GM12878 (cell line): ENCODE data around the gene AATF. TPM values are rescaled to one million over a fixed set of nuclear protein-coding genes. Genes with fewer than 3 reads are reported as not detected.

ENCODE experiments used
- BACH1 ChIP-seq: fragments of 450-650 bp; IDR thresholded peaks from 2 replicates; pipeline ENCODE4 v1.6.1; 2017; ENCODE audit warnings: mild to moderate bottlenecking, borderline replicate concordance
- BRCA1 ChIP-seq: IDR thresholded peaks from 2 replicates; pipeline ENCODE4 v1.6.1; 2011; ENCODE audit warnings: low read depth, low read length, improper control_type of control experiment
- CEBPB ChIP-seq, 2 experiments: fragments of 150-350 bp in 1 of 2; IDR thresholded peaks; 2 replicates each; pipeline ENCODE4 v1.6.1; 2012 to 2014; ENCODE audit warnings: low read depth in 2 of 2, low read length in 2 of 2, borderline replicate concordance in 1 of 2, inconsistent platforms in 1 of 2
- EGR1 ChIP-seq, 2 experiments: IDR thresholded peaks; 1 replicate in 1 of 2; 2 replicates in 1 of 2; pipeline ENCODE4 v1.6.1; 2011 to 2012; ENCODE audit warnings: low read depth in 2 of 2, low read length in 2 of 2, borderline replicate concordance in 1 of 2, mild to moderate bottlenecking in 1 of 2, moderate library complexity in 1 of 2
- ETV6 ChIP-seq, 2 experiments: fragments of 450-650 bp in 1 of 2; IDR thresholded peaks in 1 of 2; conservative IDR thresholded peaks in 1 of 2; 2 replicates each; pipeline ENCODE4 v1.6.1; 2014; ENCODE audit warnings: antibody characterized with exemption in 1 of 2, borderline replicate concordance in 1 of 2, low read depth in 1 of 2, mild to moderate bottlenecking in 1 of 2, moderate library complexity in 1 of 2
- FOS ChIP-seq: IDR thresholded peaks from 3 replicates; pipeline ENCODE4 v1.6.1; 2011; ENCODE audit warnings: borderline replicate concordance; ENCODE audit not compliant: insufficient read length; ENCODE audit errors: extremely low read depth
- FOXK2 ChIP-seq: fragments of 450-650 bp; IDR thresholded peaks from 2 replicates; pipeline ENCODE4 v1.6.1; 2017; ENCODE audit warnings: mild to moderate bottlenecking, moderate library complexity
- GABPA ChIP-seq: IDR thresholded peaks from 2 replicates; pipeline ENCODE4 v1.6.1; 2014; ENCODE audit warnings: antibody characterized with exemption, low read depth, mild to moderate bottlenecking, inconsistent platforms
- HCFC1 ChIP-seq: fragments of 150-350 bp; IDR thresholded peaks from 2 replicates; pipeline ENCODE4 v1.6.1; 2014; ENCODE audit warnings: low read length
- IKZF1 ChIP-seq: fragments of 450-650 bp; conservative IDR thresholded peaks from 2 replicates; pipeline ENCODE4 v1.6.1; 2017; ENCODE audit warnings: antibody characterized with exemption, mild to moderate bottlenecking
- JUNB ChIP-seq: IDR thresholded peaks from 2 replicates; pipeline ENCODE4 v1.6.1; 2016; ENCODE audit warnings: antibody characterized with exemption, mild to moderate bottlenecking
- KAT2A ChIP-seq: conservative IDR thresholded peaks from 2 replicates; pipeline ENCODE4 v1.6.1; 2011; ENCODE audit warnings: low read depth, low read length; ENCODE audit not compliant: control insufficient read depth
- LARP7 ChIP-seq: fragments of 450-650 bp; IDR thresholded peaks from 2 replicates; pipeline ENCODE4 v1.6.1; 2017; ENCODE audit warnings: mild to moderate bottlenecking
- NFXL1 ChIP-seq: fragments of 450-650 bp; IDR thresholded peaks from 2 replicates; pipeline ENCODE4 v1.6.1; 2017; ENCODE audit warnings: antibody characterized with exemption, mild to moderate bottlenecking, borderline replicate concordance
- PBX3 ChIP-seq: IDR thresholded peaks from 2 replicates; pipeline ENCODE4 v1.6.1; 2011; ENCODE audit warnings: mild to moderate bottlenecking, low read depth, low read length, moderate library complexity; ENCODE audit not compliant: insufficient replicate concordance
- POLR2AphosphoS2 ChIP-seq: IDR thresholded peaks from 2 replicates; pipeline ENCODE4 v1.6.1; 2011; ENCODE audit warnings: low read depth, mild to moderate bottlenecking, low read length, improper control_type of control experiment, moderate library complexity
- RBBP5 ChIP-seq: fragments of 200-600 bp; sonication (generic); conservative IDR thresholded peaks from 2 replicates; pipeline ENCODE4 v1.6.1; 2016
- SIX5 ChIP-seq: IDR thresholded peaks from 2 replicates; pipeline ENCODE4 v1.6.1; 2011; ENCODE audit warnings: mild to moderate bottlenecking, low read depth, low read length, moderate library complexity; ENCODE audit not compliant: severe bottlenecking
- SMAD5 ChIP-seq: IDR thresholded peaks from 2 replicates; pipeline ENCODE4 v1.6.1; 2016; ENCODE audit warnings: antibody characterized with exemption, low read depth
- SREBF1 ChIP-seq: IDR thresholded peaks from 2 replicates; pipeline ENCODE4 v1.6.1; 2012; ENCODE audit warnings: mild to moderate bottlenecking, low read length
- SREBF2 ChIP-seq: IDR thresholded peaks from 2 replicates; pipeline ENCODE4 v1.6.1; 2012; ENCODE audit warnings: mild to moderate bottlenecking, low read length
- SUZ12 ChIP-seq: fragments of 200-600 bp; sonication (generic); IDR thresholded peaks from one replicate; pipeline ENCODE4 v1.6.1; 2018; ENCODE audit warnings: antibody characterized with exemption, mild to moderate bottlenecking; ENCODE audit not compliant: unreplicated experiment
- TAF1 ChIP-seq: IDR thresholded peaks from 2 replicates; pipeline ENCODE4 v1.6.1; 2011; ENCODE audit warnings: mild to moderate bottlenecking, low read depth, low read length, borderline replicate concordance
- TCF3 ChIP-seq: IDR thresholded peaks from 2 replicates; pipeline ENCODE4 v1.6.1; 2012; ENCODE audit warnings: low read depth, mild to moderate bottlenecking, low read length, borderline replicate concordance; ENCODE audit not compliant: insufficient read depth
- ZBED1 ChIP-seq: IDR thresholded peaks from 2 replicates; pipeline ENCODE4 v1.6.1; 2016; ENCODE audit warnings: borderline replicate concordance
- ZBTB33 ChIP-seq: fragments of 450-650 bp; IDR thresholded peaks from 2 replicates; pipeline ENCODE4 v1.6.1; 2017; ENCODE audit warnings: mild to moderate bottlenecking
- ZNF217 ChIP-seq: fragments of 450-650 bp; IDR thresholded peaks from 2 replicates; pipeline ENCODE4 v1.6.1; 2017; ENCODE audit warnings: antibody characterized with exemption, mild to moderate bottlenecking
- ZZZ3 ChIP-seq: IDR thresholded peaks from 2 replicates; pipeline ENCODE4 v1.6.1; 2011; ENCODE audit warnings: low read depth; ENCODE audit not compliant: control insufficient read depth, insufficient read length
- polyA plus RNA-seq, 11 experiments: library from polyadenylated mRNA; depleted of rRNA in 4 of 11; unstranded in 6 of 11; stranded (reverse) in 5 of 11; fragments of >200 nt; fragmentation: Nextera tagmentation in 4 of 11; fragmentation: Illumina TruSeq in 1 of 11; extraction: Ambion mirVana in 4 of 11; extraction: Trizol in 1 of 11; gene quantifications; 1 replicate in 1 of 11; 2 replicates in 10 of 11; pipeline versions ENCODE4 v1.2.1 to v1.2.3, GENCODE V29; 2011 to 2016; ENCODE audit warnings: inconsistent platforms in 2 of 11, missing spikeins in 2 of 11, low read depth in 1 of 11
- total RNA-seq, 4 experiments: library from RNA; depleted of rRNA in 3 of 4; stranded (reverse); fragments of >200 nt in 3 of 4; fragmentation: Illumina TruSeq in 1 of 4; extraction: Trizol in 1 of 4; gene quantifications; 2 replicates each; pipeline versions ENCODE4 v1.2.1 to v1.2.3, GENCODE V29; 2013 to 2021
- TF ChIP-seq, protein P1 (sequence below): fragments of 450-650 bp; IDR thresholded peaks from 2 replicates; pipeline ENCODE4 v1.6.1; 2017; ENCODE audit warnings: borderline replicate concordance

Gene AATF
- total and polyA plus RNA-seq, 10 of the 15 experiments (the other 5 are each of a cell fraction or from before 2014, with no cell fraction given): 36.8 to 110 (median 77.9) TPM

DNA sequence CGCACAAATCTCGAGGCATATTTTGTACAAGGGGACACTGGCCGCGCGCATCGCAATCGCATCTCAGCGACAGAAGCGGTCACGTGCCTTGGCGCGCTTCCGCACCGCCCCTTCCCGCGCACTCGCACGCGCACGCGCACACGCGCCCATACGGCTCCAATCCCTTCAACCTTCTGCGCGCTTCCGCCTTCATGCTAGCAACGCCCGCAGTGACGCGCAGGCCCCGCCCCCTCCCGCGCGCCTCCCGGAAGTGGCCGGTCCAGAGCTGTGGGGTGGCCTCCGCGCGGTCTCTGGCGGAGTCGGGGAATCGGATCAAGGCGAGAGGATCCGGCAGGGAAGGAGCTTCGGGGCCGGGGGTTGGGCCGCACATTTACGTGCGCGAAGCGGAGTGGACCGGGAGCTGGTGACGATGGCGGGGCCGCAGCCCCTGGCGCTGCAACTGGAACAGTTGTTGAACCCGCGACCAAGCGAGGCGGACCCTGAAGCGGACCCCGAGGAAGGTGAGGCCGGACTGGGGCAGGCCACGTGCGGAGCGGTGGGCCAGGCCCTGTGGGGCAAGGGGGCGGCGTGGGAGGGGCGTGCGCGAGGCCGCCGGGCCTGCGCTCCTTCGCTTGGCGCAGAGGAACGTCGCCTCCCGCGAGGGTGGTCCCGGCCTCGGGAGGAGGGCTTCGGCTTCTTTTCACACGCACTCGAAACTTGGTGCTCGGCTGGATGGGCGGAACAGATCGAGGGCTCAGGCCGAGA is at the start of gene AATF (continued):
- no peak for TF ChIP-seq JUNB
- TF ChIP-seq SMAD5: peak; percentile 80; the same call in 1 of the 2 replicates
- peak; percentile 92 for TF ChIP-seq LARP7
- peak; percentile 42; the same call in 1 of the 2 replicates for TF ChIP-seq HCFC1
- peak; percentile 71; the same call in 1 of the 2 replicates for TF ChIP-seq TAF1
- no peak for TF ChIP-seq ZBTB33
- TF ChIP-seq, protein P1, sequence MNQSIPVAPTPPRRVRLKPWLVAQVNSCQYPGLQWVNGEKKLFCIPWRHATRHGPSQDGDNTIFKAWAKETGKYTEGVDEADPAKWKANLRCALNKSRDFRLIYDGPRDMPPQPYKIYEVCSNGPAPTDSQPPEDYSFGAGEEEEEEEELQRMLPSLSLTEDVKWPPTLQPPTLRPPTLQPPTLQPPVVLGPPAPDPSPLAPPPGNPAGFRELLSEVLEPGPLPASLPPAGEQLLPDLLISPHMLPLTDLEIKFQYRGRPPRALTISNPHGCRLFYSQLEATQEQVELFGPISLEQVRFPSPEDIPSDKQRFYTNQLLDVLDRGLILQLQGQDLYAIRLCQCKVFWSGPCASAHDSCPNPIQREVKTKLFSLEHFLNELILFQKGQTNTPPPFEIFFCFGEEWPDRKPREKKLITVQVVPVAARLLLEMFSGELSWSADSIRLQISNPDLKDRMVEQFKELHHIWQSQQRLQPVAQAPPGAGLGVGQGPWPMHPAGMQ: no peak
- no peak for TF ChIP-seq PBX3
- TF ChIP-seq CEBPB (IDR thresholded peaks at IDR 0.05; ENCODE audit: borderline replicate concordance in 1 of 2, low read depth in 2 of 2, low read length in 2 of 2): no peak
- TF ChIP-seq FOXK2: no peak
- no peak for TF ChIP-seq RBBP5
- TF ChIP-seq TCF3: no peak
- no peak for TF ChIP-seq ZZZ3
- no peak for TF ChIP-seq SREBF2
- no peak for TF ChIP-seq FOS
- TF ChIP-seq BRCA1: no peak
- TF ChIP-seq BACH1: no peak; the same call in 1 of the 2 replicates
- TF ChIP-seq NFXL1: no peak
- TF ChIP-seq POLR2AphosphoS2: peak; percentile 79; the same call in 1 of the 2 replicates
- TF ChIP-seq IKZF1: peak; percentile 78
- TF ChIP-seq SIX5: no peak
- no peak for TF ChIP-seq ZBED1
- no peak for TF ChIP-seq ZNF217
- TF ChIP-seq SUZ12: no peak
- TF ChIP-seq SREBF1: no peak
- TF ChIP-seq KAT2A: no peak
- TF ChIP-seq EGR1 (IDR thresholded peaks at IDR 0.05; ENCODE audit: borderline replicate concordance in 1 of 2, low read depth in 2 of 2, low read length in 2 of 2): peak; percentile 28 to 78
- TF ChIP-seq GABPA: no peak
- no peak for TF ChIP-seq ETV6 (conservative IDR thresholded peaks at IDR 0.05 in 1 of 2, IDR thresholded peaks at IDR 0.05 in 1 of 2; ENCODE audit: borderline replicate concordance in 1 of 2, low read depth in 1 of 2)
